Uterus (tissue), 2 donors: Measurements from ENCODE around the gene KLHL3.

Source experiments
- CTCF ChIP-seq, 4 experiments: fragments of 200-600 bp in 2 of 4; fragments of 450-650 bp in 2 of 4; sonication (generic) in 2 of 4; IDR thresholded peaks; one replicate each; pipeline ENCODE4 v1.5.1; 2016 to 2019; ENCODE audit warnings: antibody characterized with exemption in 4 of 4, mild to moderate bottlenecking in 2 of 4, moderate library complexity in 1 of 4
- POLR2A ChIP-seq, 2 donors: fragments of 450-650 bp; IDR thresholded peaks; one replicate each; pipeline ENCODE4 v1.6.1; 2016; ENCODE audit warnings: antibody characterized with exemption in 2 of 2, mild to moderate bottlenecking in 1 of 2, moderate library complexity in 1 of 2

- TF ChIP-seq POLR2A (IDR thresholded peaks at IDR 0.05) (no peak), CTCF (IDR thresholded peaks at IDR 0.05) (no peak)
These were observed 131.4 kb downstream of the KLHL3 start for GRCh38 chr5:137604348-137605095.
